Fibroblast of peridontal ligament (primary cell): ENCODE results near the gene RASL11A.
"Not testable (repeated sequence)": the region's sequence is repeated elsewhere in the genome, so short reads cannot be mapped to it uniquely, and the experiment has no call there.

ENCODE experiments used
- DNase-seq: peaks from one replicate; pipeline ENCODE4 v3.0.0-alpha.2; 2010; ENCODE audit errors: extremely low read depth

RASL11A gene

GRCh38 chr13:27300406-27300805 lies 29.8 kb downstream of the RASL11A start:
- DNase-seq, result not testable (repeated sequence)

- no peak for DNase-seq
These were observed 30.4 kb downstream of the RASL11A start for GRCh38 chr13:27300941-27301586.

- DNase-seq, result no peak
These were observed 32.1 kb downstream of the RASL11A start for GRCh38 chr13:27302643-27303262.

GRCh38 chr13:27304099-27304498 lies 33.5 kb downstream of the RASL11A start:
- DNase-seq, result no peak

GRCh38 chr13:27304611-27305010 lies 34.0 kb downstream of the RASL11A start:
- DNase-seq, result no peak

- no peak for DNase-seq
These were observed 35.7 kb downstream of the RASL11A start for GRCh38 chr13:27306364-27306763.

- DNase-seq, result no peak
These were observed 38.3 kb downstream of the RASL11A start for GRCh38 chr13:27308941-27309340.

- no peak for DNase-seq
These were observed 38.9 kb downstream of the RASL11A start for GRCh38 chr13:27309401-27309958.

GRCh38 chr13:27309967-27310598 lies 39.5 kb downstream of the RASL11A start:
- DNase-seq, result no peak

GRCh38 chr13:27310946-27311345 lies 40.3 kb downstream of the RASL11A start:
- DNase-seq, result no peak

- no peak for DNase-seq
These were observed 41.0 kb downstream of the RASL11A start for GRCh38 chr13:27311518-27312210.

- no peak for DNase-seq
These were observed 43.1 kb downstream of the RASL11A start for GRCh38 chr13:27313770-27314169.

- no peak for DNase-seq
These were observed 48.8 kb downstream of the RASL11A start for GRCh38 chr13:27319404-27319803.

GRCh38 chr13:27321468-27322431 lies 51.1 kb downstream of the RASL11A start:
- no peak for DNase-seq

- DNase-seq, result not testable (repeated sequence)
These were observed 51.8 kb downstream of the RASL11A start for GRCh38 chr13:27322443-27322842.
